HEK293 (cell line): Measurements from ENCODE around the gene ZNF385C.

Experiments
- CTCF ChIA-PET: fragments of 350-600 bp; formaldehyde crosslinking; extraction: SDS; loops from one replicate; lab custom pipeline; 2021; ENCODE audit warnings: antibody characterized with exemption; lab: Yijun Ruan, JAX
- POLR2A ChIA-PET: fragments of 300-600 bp; formaldehyde crosslinking; extraction: SDS; loops from one replicate; lab custom pipeline; 2020; ENCODE audit warnings: antibody characterized with exemption, inconsistent platforms; lab: Yijun Ruan, JAX
- H3K27ac ChIP-seq: fragments of 200-500 bp; sonication (Bioruptor generic); 2 replicates; pipeline ENCODE4 v1.5.1; 2014; ENCODE audit warnings: low read depth, low read length, control low read depth, inconsistent platforms; ENCODE audit errors: extremely low read depth
- H3K36me3 ChIP-seq, 2 experiments: fragments of 200-500 bp in 1 of 2; sonication (Bioruptor generic) in 1 of 2; 1 replicate in 1 of 2; 2 replicates in 1 of 2; pipeline ENCODE4 v1.5.1; 2014 to 2017; ENCODE audit warnings: inconsistent platforms in 2 of 2, low read length in 2 of 2; ENCODE audit not compliant: control insufficient read depth in 2 of 2, insufficient read depth in 1 of 2
- H3K4me1 ChIP-seq: fragments of 200-500 bp; sonication (Bioruptor generic); 2 replicates; pipeline ENCODE4 v1.5.1; 2014; ENCODE audit warnings: mild to moderate bottlenecking, low read length, inconsistent platforms; ENCODE audit not compliant: control insufficient read depth, insufficient read depth
- H3K4me3 ChIP-seq: 2 replicates; pipeline ENCODE4 v1.5.1; 2011; ENCODE audit warnings: low read depth, mild to moderate bottlenecking, control low read depth, low read length, moderate library complexity
- H3K9me3 ChIP-seq: fragments of 200-500 bp; sonication (Bioruptor generic); 2 replicates; pipeline ENCODE4 v1.5.1; 2014; ENCODE audit warnings: low read depth, low read length, inconsistent platforms; ENCODE audit not compliant: control insufficient read depth, insufficient read depth
- BCL11B ChIP-seq: fragments of 450-650 bp; formaldehyde crosslinking; IDR thresholded peaks from 2 replicates; pipeline ENCODE4 v1.5.1; 2016; ENCODE audit warnings: low read depth, missing biosample characterization, missing genetic modification characterization
- GLI2 ChIP-seq: fragments of 450-650 bp; formaldehyde crosslinking; IDR thresholded peaks from 2 replicates; pipeline ENCODE4; 2017; ENCODE audit warnings: missing biosample characterization, missing genetic modification characterization, low read depth, borderline replicate concordance
- HOXD13 ChIP-seq: sonication (generic); formaldehyde crosslinking; IDR thresholded peaks from 2 replicates; pipeline ENCODE4 v1.8.0; 2022; ENCODE audit warnings: missing genetic modification reagents, borderline replicate concordance
- OSR2 ChIP-seq: fragments of 450-650 bp; formaldehyde crosslinking; IDR thresholded peaks from 2 replicates; pipeline ENCODE4 v1.5.1; 2016; ENCODE audit warnings: missing biosample characterization, missing genetic modification characterization
- SP2 ChIP-seq: fragments of 450-650 bp; formaldehyde crosslinking; IDR thresholded peaks from 2 replicates; pipeline ENCODE4 v1.5.1; 2016; ENCODE audit warnings: missing biosample characterization, missing genetic modification characterization
- SP3 ChIP-seq: fragments of 450-650 bp; formaldehyde crosslinking; IDR thresholded peaks from 2 replicates; pipeline ENCODE4 v1.5.1; 2016; ENCODE audit warnings: missing biosample characterization, missing genetic modification characterization
- SP7 ChIP-seq: fragments of 450-650 bp; formaldehyde crosslinking; IDR thresholded peaks from 2 replicates; pipeline ENCODE4 v1.5.1; 2016; ENCODE audit warnings: missing biosample characterization, missing genetic modification characterization
- ZBTB17 ChIP-seq: fragments of 450-650 bp; formaldehyde crosslinking; IDR thresholded peaks from 2 replicates; pipeline ENCODE4 v1.5.1; 2016; ENCODE audit warnings: missing biosample characterization, missing genetic modification characterization
- ZNF114 ChIP-seq: fragments of 450-650 bp; formaldehyde crosslinking; IDR thresholded peaks from 2 replicates; pipeline ENCODE4 v1.5.0; 2017; ENCODE audit warnings: missing biosample characterization, missing genetic modification characterization
- ZNF155 ChIP-seq: fragments of 450-650 bp; formaldehyde crosslinking; IDR thresholded peaks from 2 replicates; pipeline ENCODE4 v1.5.1; 2016; ENCODE audit warnings: missing biosample characterization, missing genetic modification characterization
- ZNF2 ChIP-seq: fragments of 450-650 bp; formaldehyde crosslinking; IDR thresholded peaks from 2 replicates; pipeline ENCODE4 v1.5.1; 2016; ENCODE audit warnings: missing biosample characterization, missing genetic modification characterization
- ZNF202 ChIP-seq: fragments of 450-650 bp; formaldehyde crosslinking; IDR thresholded peaks from 2 replicates; pipeline ENCODE4 v1.5.1; 2016; ENCODE audit warnings: missing biosample characterization, missing genetic modification characterization, borderline replicate concordance
- ZNF23 ChIP-seq: fragments of 450-650 bp; formaldehyde crosslinking; IDR thresholded peaks from 2 replicates; pipeline ENCODE4 v1.5.1; 2016; ENCODE audit warnings: missing biosample characterization, missing genetic modification characterization, borderline replicate concordance
- ZNF274 ChIP-seq, 2 experiments: fragments of 200-500 bp in 1 of 2; fragments of 450-650 bp in 1 of 2; sonication (Bioruptor generic) in 1 of 2; formaldehyde crosslinking in 1 of 2; IDR thresholded peaks; 2 replicates each; pipeline versions ENCODE4 v1.5.1 to v1.6.1; 2014 to 2016; ENCODE audit warnings: borderline replicate concordance in 1 of 2, inconsistent platforms in 1 of 2, low read length in 1 of 2, missing biosample characterization in 1 of 2, missing genetic modification characterization in 1 of 2
- ZNF416 ChIP-seq: fragments of 450-650 bp; formaldehyde crosslinking; IDR thresholded peaks from 2 replicates; pipeline ENCODE4 v1.5.1; 2016; ENCODE audit warnings: missing biosample characterization, missing genetic modification characterization
- ZNF423 ChIP-seq: fragments of 450-650 bp; formaldehyde crosslinking; IDR thresholded peaks from 2 replicates; pipeline ENCODE4 v1.5.1; 2016; ENCODE audit warnings: missing biosample characterization, missing genetic modification characterization
- ZNF544 ChIP-seq: fragments of 450-650 bp; formaldehyde crosslinking; IDR thresholded peaks from 2 replicates; pipeline ENCODE4 v1.5.0; 2017; ENCODE audit warnings: missing biosample characterization, missing genetic modification characterization
- ZNF558 ChIP-seq: fragments of 450-650 bp; formaldehyde crosslinking; IDR thresholded peaks from 2 replicates; pipeline ENCODE4 v1.5.1; 2016; ENCODE audit warnings: missing biosample characterization, missing genetic modification characterization
- ZNF561 ChIP-seq: fragments of 450-650 bp; IDR thresholded peaks from 2 replicates; pipeline ENCODE4 v1.5.1; 2018; ENCODE audit warnings: missing biosample characterization, missing genetic modification characterization, borderline replicate concordance
- ZNF596 ChIP-seq: fragments of 450-650 bp; IDR thresholded peaks from 2 replicates; pipeline ENCODE4 v1.5.0; 2018; ENCODE audit warnings: missing biosample characterization, mild to moderate bottlenecking, missing genetic modification characterization, moderate library complexity
- ZNF747 ChIP-seq: fragments of 450-650 bp; formaldehyde crosslinking; IDR thresholded peaks from 2 replicates; pipeline ENCODE4 v1.5.1; 2016; ENCODE audit warnings: missing biosample characterization, missing genetic modification characterization
- ZNF76 ChIP-seq: fragments of 450-650 bp; formaldehyde crosslinking; IDR thresholded peaks from 2 replicates; pipeline ENCODE4; 2016; ENCODE audit warnings: low read depth, missing biosample characterization, missing genetic modification characterization, borderline replicate concordance
- ZNF776 ChIP-seq: fragments of 450-650 bp; formaldehyde crosslinking; IDR thresholded peaks from 2 replicates; pipeline ENCODE4 v1.5.0; 2017; ENCODE audit warnings: missing biosample characterization, missing genetic modification characterization, borderline replicate concordance
- TF ChIP-seq, protein P1 (sequence below): fragments of 450-650 bp; formaldehyde crosslinking; IDR thresholded peaks from 2 replicates; pipeline ENCODE4 v1.5.1; 2016; ENCODE audit warnings: missing biosample characterization, missing genetic modification characterization, borderline replicate concordance
- TF ChIP-seq, protein P2 (sequence below): fragments of 450-650 bp; formaldehyde crosslinking; IDR thresholded peaks from 2 replicates; pipeline ENCODE4 v1.5.1; 2016; ENCODE audit warnings: missing biosample characterization, missing genetic modification characterization
- TF ChIP-seq, protein P3 (sequence below): fragments of 450-650 bp; formaldehyde crosslinking; IDR thresholded peaks from 2 replicates; pipeline ENCODE4 v1.5.1; 2016; ENCODE audit warnings: missing biosample characterization, missing genetic modification characterization
- TF ChIP-seq, protein P4 (sequence below): fragments of 450-650 bp; formaldehyde crosslinking; IDR thresholded peaks from 2 replicates; pipeline ENCODE4 v1.5.1; 2017; ENCODE audit warnings: missing biosample characterization, mild to moderate bottlenecking, missing genetic modification characterization, moderate library complexity
- TF ChIP-seq, protein P5 (sequence below): fragments of 450-650 bp; formaldehyde crosslinking; IDR thresholded peaks from 2 replicates; pipeline ENCODE4 v1.5.1; 2016; ENCODE audit warnings: missing biosample characterization, missing genetic modification characterization, low read depth

The ZNF385C gene

DNA sequence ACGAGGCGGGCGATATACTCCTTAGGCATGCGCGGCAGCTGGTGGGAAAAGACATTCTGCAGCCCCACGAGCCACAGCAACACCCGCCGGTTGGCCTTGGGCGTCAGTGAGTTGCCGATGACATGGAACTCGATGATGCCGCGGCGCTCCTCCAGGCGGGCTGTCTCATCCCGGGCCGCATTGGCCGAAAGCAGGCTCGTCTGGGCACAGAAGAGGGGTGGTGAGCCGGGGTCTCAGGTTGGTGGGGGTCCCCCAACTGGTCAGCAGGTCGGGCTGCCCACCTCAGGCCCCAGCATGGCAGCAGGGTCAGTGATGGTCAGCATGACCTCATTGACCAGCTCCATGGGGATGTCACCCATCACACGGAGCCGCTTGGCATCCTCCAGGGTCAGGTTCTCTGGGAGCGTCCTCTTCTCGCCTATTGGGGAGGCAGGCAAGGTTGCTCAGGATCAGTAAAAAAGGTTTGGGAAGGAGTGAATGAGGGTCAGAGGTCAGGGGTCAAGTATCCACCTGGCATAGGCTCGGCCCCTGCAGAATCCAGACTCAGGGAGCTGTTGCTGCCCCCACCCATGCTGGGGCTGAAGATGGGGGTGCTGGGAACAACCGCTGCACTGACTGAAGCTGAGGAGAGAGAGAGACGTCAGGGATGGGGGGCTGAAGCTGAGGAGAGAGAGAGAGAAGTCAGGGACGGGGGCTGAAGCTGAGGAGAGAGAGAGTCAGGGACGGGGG, 19.3 kb upstream of the ZNF385C start (continued):
- TF ChIP-seq ZNF596 (tag by site-specific recombination) (0 out of 2 replicates have a peak, but pooled peaks have one; percentile 25), ZNF114 (no peak), GLI2 (tag by site-specific recombination) (no peak), BCL11B (tag by site-specific recombination) (peak; percentile 96), ZNF423 (tag by site-specific recombination) (no peak), ZNF561 (tag by site-specific recombination) (no peak), ZNF747 (no peak), ZNF155 (tag by site-specific recombination) (no peak), ZNF558 (tag by site-specific recombination) (no peak), SP2 (tag by site-specific recombination) (no peak), ZNF23 (tag by site-specific recombination) (no peak), HOXD13 (no peak), SP3 (tag by site-specific recombination) (no peak)
- TF ChIP-seq, protein P1, sequence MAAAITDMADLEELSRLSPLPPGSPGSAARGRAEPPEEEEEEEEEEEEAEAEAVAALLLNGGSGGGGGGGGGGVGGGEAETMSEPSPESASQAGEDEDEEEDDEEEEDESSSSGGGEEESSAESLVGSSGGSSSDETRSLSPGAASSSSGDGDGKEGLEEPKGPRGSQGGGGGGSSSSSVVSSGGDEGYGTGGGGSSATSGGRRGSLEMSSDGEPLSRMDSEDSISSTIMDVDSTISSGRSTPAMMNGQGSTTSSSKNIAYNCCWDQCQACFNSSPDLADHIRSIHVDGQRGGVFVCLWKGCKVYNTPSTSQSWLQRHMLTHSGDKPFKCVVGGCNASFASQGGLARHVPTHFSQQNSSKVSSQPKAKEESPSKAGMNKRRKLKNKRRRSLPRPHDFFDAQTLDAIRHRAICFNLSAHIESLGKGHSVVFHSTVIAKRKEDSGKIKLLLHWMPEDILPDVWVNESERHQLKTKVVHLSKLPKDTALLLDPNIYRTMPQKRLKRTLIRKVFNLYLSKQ (tag by site-specific recombination), result no peak
- TF ChIP-seq, protein P2, sequence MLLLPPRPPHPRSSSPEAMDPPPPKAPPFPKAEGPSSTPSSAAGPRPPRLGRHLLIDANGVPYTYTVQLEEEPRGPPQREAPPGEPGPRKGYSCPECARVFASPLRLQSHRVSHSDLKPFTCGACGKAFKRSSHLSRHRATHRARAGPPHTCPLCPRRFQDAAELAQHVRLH, result no peak
- TF ChIP-seq, protein P3, sequence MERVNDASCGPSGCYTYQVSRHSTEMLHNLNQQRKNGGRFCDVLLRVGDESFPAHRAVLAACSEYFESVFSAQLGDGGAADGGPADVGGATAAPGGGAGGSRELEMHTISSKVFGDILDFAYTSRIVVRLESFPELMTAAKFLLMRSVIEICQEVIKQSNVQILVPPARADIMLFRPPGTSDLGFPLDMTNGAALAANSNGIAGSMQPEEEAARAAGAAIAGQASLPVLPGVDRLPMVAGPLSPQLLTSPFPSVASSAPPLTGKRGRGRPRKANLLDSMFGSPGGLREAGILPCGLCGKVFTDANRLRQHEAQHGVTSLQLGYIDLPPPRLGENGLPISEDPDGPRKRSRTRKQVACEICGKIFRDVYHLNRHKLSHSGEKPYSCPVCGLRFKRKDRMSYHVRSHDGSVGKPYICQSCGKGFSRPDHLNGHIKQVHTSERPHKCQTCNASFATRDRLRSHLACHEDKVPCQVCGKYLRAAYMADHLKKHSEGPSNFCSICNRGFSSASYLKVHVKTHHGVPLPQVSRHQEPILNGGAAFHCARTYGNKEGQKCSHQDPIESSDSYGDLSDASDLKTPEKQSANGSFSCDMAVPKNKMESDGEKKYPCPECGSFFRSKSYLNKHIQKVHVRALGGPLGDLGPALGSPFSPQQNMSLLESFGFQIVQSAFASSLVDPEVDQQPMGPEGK (tag by site-specific recombination), result 0 out of 2 replicates have a peak, but pooled peaks have one; percentile 12
- TF ChIP-seq, protein P4, sequence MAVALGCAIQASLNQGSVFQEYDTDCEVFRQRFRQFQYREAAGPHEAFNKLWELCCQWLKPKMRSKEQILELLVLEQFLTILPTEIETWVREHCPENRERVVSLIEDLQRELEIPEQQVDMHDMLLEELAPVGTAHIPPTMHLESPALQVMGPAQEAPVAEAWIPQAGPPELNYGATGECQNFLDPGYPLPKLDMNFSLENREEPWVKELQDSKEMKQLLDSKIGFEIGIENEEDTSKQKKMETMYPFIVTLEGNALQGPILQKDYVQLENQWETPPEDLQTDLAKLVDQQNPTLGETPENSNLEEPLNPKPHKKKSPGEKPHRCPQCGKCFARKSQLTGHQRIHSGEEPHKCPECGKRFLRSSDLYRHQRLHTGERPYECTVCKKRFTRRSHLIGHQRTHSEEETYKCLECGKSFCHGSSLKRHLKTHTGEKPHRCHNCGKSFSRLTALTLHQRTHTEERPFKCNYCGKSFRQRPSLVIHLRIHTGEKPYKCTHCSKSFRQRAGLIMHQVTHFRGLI (tag by site-specific recombination), result peak; percentile 72; the same call in 1 of the 2 replicates

DNA sequence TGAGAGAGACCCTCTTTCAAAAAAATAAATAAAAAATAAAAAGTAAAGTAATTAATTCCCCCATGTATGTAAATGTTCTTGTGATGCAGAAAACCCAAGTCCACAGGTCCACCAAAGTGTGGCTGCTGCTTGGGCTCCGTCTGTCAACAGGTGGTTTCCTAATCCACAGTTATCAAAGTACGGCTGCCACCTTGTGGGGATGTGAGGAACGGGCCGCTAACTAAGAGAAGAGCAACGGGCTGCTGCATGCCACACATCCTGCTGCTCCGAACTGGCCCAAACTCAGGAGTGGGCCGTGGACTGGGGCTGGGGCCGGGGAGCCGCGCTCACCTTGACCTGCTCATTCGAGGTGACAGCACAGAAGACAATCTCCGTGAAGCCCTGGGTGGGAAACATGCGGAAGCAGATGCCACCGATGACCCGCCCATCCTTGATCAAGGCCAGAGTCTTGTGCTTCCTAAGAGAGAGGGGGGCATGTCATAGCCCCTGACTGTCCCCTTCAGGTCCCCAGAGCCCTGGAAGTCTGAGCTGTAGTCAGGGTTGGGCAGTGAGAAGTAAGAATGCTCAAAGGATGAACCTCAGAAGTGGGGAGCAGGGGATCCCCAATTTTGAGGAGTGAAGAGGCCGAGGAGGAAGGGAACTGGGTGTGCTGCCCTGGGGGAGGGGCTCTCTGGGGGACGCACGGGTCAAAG, 18.6 kb upstream of the ZNF385C start:
- CTCF ChIA-PET, result interaction anchor here (0.5 to 17.1 kb wide), 24 partner anchors 9 to 1783 kb away, joined by 3 to 260 read pairs (median 4); partner anchors contain the start of genes DNAJC7 and NKIRAS2
- H3K4me1 ChIP-seq, result peaks cover 4% of the 10 kb centered on the region; the same call in 1 of the 2 replicates
- H3K9me3 ChIP-seq, result no peaks in the 10 kb centered on the region
- H3K27ac ChIP-seq, result no peak overlapping the region
- peaks cover 9 to 66% of the 10 kb centered on the region in 2 experiments; a peak in 2 of 3 replicates for H3K36me3 ChIP-seq
- POLR2A ChIA-PET, result no interaction called here
- no peak overlapping the region for H3K4me3 ChIP-seq
- TF ChIP-seq ZNF155 (tag by site-specific recombination), result no peak
- TF ChIP-seq ZNF776 (tag by site-specific recombination), result no peak
- TF ChIP-seq ZNF2 (tag by site-specific recombination), result peak; percentile 66; the same call in 1 of the 2 replicates
- no peak for TF ChIP-seq OSR2 (tag by site-specific recombination)
- TF ChIP-seq ZNF416 (tag by site-specific recombination), result no peak
- TF ChIP-seq, protein P5, sequence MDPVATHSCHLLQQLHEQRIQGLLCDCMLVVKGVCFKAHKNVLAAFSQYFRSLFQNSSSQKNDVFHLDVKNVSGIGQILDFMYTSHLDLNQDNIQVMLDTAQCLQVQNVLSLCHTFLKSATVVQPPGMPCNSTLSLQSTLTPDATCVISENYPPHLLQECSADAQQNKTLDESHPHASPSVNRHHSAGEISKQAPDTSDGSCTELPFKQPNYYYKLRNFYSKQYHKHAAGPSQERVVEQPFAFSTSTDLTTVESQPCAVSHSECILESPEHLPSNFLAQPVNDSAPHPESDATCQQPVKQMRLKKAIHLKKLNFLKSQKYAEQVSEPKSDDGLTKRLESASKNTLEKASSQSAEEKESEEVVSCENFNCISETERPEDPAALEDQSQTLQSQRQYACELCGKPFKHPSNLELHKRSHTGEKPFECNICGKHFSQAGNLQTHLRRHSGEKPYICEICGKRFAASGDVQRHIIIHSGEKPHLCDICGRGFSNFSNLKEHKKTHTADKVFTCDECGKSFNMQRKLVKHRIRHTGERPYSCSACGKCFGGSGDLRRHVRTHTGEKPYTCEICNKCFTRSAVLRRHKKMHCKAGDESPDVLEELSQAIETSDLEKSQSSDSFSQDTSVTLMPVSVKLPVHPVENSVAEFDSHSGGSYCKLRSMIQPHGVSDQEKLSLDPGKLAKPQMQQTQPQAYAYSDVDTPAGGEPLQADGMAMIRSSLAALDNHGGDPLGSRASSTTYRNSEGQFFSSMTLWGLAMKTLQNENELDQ (tag by site-specific recombination), result no peak
- no peak for TF ChIP-seq ZNF544 (tag by site-specific recombination)
- no peak for TF ChIP-seq ZNF76 (tag by site-specific recombination)
- 0 out of 2 replicates have a peak, but pooled peaks have one; percentile 20 for TF ChIP-seq SP7 (tag by site-specific recombination)
- TF ChIP-seq ZNF202 (tag by site-specific recombination), result no peak
- no peak for TF ChIP-seq ZNF274 (IDR thresholded peaks at IDR 0.05; ENCODE audit: low read length)
- TF ChIP-seq ZNF274 (tag by site-specific recombination; IDR thresholded peaks at IDR 0.05; ENCODE audit: borderline replicate concordance), result no peak
- peak; percentile 33 for TF ChIP-seq ZBTB17 (tag by site-specific recombination)
